ENCODE measurements around the gene IQGAP1.
"Not testable (repeated sequence)": the region's sequence is repeated elsewhere in the genome, so short reads cannot be mapped to it uniquely, and the experiment has no call there.

IQGAP1 gene, protein sequence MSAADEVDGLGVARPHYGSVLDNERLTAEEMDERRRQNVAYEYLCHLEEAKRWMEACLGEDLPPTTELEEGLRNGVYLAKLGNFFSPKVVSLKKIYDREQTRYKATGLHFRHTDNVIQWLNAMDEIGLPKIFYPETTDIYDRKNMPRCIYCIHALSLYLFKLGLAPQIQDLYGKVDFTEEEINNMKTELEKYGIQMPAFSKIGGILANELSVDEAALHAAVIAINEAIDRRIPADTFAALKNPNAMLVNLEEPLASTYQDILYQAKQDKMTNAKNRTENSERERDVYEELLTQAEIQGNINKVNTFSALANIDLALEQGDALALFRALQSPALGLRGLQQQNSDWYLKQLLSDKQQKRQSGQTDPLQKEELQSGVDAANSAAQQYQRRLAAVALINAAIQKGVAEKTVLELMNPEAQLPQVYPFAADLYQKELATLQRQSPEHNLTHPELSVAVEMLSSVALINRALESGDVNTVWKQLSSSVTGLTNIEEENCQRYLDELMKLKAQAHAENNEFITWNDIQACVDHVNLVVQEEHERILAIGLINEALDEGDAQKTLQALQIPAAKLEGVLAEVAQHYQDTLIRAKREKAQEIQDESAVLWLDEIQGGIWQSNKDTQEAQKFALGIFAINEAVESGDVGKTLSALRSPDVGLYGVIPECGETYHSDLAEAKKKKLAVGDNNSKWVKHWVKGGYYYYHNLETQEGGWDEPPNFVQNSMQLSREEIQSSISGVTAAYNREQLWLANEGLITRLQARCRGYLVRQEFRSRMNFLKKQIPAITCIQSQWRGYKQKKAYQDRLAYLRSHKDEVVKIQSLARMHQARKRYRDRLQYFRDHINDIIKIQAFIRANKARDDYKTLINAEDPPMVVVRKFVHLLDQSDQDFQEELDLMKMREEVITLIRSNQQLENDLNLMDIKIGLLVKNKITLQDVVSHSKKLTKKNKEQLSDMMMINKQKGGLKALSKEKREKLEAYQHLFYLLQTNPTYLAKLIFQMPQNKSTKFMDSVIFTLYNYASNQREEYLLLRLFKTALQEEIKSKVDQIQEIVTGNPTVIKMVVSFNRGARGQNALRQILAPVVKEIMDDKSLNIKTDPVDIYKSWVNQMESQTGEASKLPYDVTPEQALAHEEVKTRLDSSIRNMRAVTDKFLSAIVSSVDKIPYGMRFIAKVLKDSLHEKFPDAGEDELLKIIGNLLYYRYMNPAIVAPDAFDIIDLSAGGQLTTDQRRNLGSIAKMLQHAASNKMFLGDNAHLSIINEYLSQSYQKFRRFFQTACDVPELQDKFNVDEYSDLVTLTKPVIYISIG (N-terminal part only)

GRCh38 chr15:90387534-90388461 is at the start of gene IQGAP1:
Gene IQGAP1 (plus strand): TSS chr15:90388242. CDS start chr15:90388342, 100 bp downstream.
- DNase-seq (ENCODE audit: low read depth in 2 of 2) = peak; percentile 92

DNA sequence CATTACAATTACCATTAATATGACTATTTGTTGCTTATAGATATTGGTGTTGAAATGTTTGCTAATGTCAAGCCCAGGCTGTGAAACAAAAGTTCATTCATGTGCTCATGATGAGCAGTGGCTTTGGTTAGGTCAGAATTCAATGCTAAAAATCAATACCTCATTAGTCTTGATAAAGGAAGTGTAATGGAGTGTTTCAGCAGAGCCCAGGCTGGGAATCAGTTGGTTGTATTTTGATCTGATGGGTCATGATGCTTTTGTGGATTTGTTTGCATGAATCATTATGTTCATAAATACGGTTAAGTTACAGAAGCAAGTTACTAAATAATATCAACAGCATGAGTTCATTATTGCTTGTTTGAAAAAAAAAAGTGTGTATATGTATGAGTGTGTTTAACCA is 49.5 kb upstream of the IQGAP1 start:
- DNase-seq (ENCODE audit: low read depth in 2 of 2) = no peak

DNA sequence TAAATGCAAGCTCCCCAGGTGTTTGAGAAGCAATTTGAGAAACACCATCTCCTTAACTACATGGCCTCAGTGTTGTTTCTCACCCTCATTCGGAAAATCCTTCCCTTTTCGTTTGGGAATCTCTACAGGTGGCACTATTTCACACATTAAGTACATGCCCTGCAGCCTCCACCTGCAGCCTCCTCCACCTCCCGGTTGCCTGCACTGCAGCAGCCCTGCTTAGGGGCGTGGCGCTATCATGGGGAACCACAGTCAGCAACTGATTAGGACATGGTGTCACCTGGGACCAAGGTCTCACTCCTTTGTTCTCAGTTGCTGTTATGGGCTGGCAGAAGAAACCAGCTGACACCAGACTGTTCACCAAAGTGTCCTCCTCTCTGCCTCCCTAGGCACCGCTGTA is 47.7 kb upstream of the IQGAP1 start:
- DNase-seq (ENCODE audit: low read depth in 2 of 2) = no peak

DNA sequence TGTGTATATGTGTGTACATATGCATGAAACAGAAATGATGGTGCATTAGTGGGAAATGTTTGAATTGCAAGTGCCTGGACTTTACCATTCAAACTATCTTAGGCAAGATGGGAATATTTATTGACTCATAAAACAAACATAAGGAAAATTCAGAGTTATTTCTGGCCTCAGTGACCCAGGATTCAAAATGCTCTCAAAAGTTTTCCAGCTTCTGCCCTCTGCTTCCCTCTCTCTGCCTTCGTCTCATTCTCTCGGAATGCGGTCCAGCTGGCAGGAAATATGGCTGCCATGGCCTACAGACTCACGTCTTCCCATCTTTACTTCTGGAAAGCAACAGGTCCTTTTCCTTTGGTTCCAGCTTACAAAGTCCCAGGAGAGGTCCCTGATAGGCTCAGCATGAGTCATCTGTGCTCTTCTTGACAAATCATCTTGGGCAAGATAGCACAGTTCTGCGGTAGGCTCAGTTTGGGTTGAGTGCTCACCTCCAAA is 44.7 kb upstream of the IQGAP1 start:
- no peak for DNase-seq (ENCODE audit: low read depth in 2 of 2)

GRCh38 chr15:90344662-90345061 is 43.4 kb upstream of the IQGAP1 start:
- no peak for DNase-seq (ENCODE audit: low read depth in 2 of 2)

GRCh38 chr15:90345857-90346256 is 42.2 kb upstream of the IQGAP1 start:
- no peak for DNase-seq (ENCODE audit: low read depth in 2 of 2)

GRCh38 chr15:90347431-90348065 is 40.5 kb upstream of the IQGAP1 start:
- not testable (repeated sequence) for DNase-seq (ENCODE audit: low read depth in 2 of 2)

- DNase-seq (ENCODE audit: low read depth in 2 of 2) = no peak
These were observed 39.6 kb upstream of the IQGAP1 start for GRCh38 chr15:90348456-90348855.

GRCh38 chr15:90349072-90349471 is 39.0 kb upstream of the IQGAP1 start:
- DNase-seq (ENCODE audit: low read depth in 2 of 2) = no peak

GRCh38 chr15:90349821-90350220 is 38.2 kb upstream of the IQGAP1 start:
- no peak for DNase-seq (ENCODE audit: low read depth in 2 of 2)

DNA sequence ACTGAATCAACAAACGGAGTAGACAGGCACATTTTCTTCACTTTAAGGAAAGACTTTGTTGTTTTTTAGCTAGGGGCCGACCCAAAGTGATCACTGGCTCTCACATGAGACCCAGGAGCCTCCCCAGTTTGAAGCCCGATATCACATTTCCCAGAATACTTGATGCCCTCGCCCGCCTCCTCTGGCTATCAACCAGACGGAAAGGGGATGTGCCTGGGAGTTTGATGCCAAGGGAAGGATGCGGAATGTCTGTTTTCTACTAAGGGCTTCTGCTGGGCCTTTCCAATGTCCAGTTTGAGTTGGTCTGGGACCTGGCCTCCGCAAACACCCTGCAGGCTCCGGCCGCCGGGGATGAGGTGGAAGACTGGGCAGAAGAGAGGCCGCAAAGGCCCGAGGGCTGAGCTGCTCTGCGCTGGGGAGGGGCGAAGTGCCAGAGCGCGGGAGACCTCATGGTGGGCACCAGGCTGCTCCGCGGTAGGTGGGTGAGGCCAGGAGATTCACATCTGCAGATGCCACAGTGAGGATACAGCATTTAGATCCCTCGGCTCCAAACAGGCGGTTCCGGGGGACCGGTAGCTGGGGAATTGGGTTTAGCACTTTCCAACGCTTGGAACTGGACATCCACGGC is 36.4 kb upstream of the IQGAP1 start:
- DNase-seq (ENCODE audit: low read depth in 2 of 2) = no peak

DNA sequence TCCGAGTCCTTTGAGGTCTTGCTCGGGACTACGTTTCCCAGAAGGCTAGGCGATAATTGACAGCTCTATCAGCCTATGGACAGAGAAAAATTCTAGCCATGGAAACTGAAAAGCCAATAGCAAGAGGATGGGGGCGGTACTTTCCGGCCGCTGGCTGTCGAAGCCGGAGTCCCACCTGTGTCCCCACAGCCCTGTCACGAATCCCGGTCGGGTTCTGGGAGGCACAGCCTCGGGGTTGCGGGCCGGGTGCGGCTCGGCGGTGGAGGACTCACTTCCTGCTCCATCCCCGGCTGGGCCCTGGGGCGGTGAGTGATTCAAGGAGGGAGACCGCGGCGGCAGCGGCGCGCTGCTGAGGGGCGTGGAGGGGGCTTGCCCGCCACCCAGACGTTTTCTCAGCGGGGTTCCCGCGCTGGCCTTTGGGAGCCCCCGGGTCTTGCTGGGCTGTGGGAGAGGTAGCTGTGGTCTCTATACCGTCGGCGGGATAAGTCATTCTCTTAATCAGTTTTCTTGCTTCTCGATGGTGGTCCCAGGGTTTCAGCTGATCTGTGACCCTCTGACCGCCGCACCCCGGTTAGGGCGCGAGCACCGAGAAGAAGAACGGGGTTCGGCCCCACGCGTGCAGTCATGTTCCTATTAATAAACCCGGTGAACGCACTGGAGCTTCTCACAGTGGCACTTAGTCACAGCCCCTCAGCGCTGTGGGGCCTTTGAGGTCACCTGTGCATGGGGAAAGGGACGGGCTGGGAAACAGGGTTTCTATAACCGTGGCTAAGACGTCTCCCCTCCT is 35.7 kb upstream of the IQGAP1 start, which contains the start of gene ZNF774:
Gene ZNF774, plus strand, starts transcription at position 178 of the 787 bp plus-strand sequence. CDS start 2,377 bp downstream, outside the sequence.
- peak; percentile 70 to 71 for DNase-seq (ENCODE audit: low read depth in 2 of 2)

DNA sequence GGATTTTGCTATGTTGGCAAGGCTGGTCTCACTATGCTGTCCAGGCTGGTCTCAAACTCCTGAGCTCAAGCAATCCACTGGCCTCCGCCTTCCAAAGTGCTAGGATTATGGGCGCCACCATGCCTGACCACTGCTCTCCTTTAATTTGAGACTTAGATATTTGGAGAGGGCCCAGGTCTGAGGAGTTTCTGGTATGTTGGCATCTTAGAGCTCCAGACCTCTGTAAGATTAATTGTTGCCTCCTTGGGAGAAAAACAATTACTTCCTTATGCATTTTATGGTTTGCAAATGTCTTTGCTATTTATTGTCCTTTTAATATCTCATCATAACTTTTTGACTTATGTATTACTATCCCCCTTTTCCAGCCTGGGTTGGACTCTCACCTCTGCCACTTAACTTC is 33.1 kb upstream of the IQGAP1 start:
- DNase-seq (ENCODE audit: low read depth in 2 of 2) = no peak

DNA sequence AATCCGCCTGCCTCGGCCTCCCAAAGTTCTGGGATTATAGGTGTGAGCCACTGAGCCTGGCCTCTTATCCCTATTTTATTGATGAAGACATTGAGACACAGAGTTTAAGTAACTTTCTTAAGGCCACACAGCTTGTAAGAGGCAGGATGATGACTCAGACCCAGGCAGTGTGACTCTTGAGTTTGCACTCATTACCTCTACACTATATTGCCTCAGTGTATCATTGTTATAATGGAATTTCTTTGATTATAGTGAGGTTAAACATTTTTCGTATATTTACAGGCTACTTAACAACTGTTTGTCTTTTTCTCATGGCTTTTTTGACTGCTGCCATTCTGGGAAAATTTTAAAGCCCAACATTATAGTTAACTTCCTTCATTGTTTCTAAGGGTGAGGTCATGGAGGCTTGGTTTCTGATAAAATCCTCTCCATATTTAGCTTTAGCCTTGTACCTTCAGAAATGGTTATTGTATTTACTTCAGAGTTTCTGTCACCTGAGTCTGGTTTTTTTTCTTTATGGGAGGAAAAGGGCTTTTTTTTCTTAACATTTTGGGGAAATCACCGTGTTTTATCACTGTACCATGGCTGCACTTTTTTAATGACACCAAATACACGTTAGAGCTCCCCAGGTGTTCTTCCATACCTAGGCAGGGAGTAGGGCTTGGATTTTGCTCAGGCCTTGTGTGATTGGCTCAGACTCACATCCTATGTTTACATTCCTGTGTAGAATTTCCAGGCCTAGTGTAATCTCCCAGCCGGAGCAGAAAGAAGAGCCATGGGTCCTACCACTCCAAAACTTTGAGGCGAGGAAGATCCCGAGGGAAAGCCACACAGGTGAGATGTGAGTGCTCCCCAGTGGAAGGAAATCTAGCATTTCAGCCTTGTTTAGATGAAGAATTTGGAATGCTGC is 29.7 kb upstream of the IQGAP1 start:
- no peak for DNase-seq (ENCODE audit: low read depth in 2 of 2)

GRCh38 chr15:90360746-90361145 is 27.3 kb upstream of the IQGAP1 start:
- DNase-seq (ENCODE audit: low read depth in 2 of 2) = no peak

GRCh38 chr15:90362936-90363212 is 25.2 kb upstream of the IQGAP1 start:
- DNase-seq (ENCODE audit: low read depth in 2 of 2) = no peak

GRCh38 chr15:90364251-90364650 is 23.8 kb upstream of the IQGAP1 start:
- DNase-seq (ENCODE audit: low read depth in 2 of 2) = no peak
